GM12878 (cell line): Measurements from ENCODE around the gene BCL2. TPM values are rescaled to one million over a fixed set of nuclear protein-coding genes. Genes with fewer than 3 reads are reported as not detected.

Experiments
- ATF2 ChIP-seq: IDR thresholded peaks from 2 replicates; pipeline ENCODE4 v1.6.1; 2012; ENCODE audit warnings: low read length, inconsistent platforms
- CEBPB ChIP-seq, 2 experiments: fragments of 150-350 bp in 1 of 2; IDR thresholded peaks; 2 replicates each; pipeline ENCODE4 v1.6.1; 2012 to 2014; ENCODE audit warnings: low read depth in 2 of 2, low read length in 2 of 2, borderline replicate concordance in 1 of 2, inconsistent platforms in 1 of 2
- CREM ChIP-seq: IDR thresholded peaks from 2 replicates; pipeline ENCODE4 v1.6.1; 2014; ENCODE audit warnings: antibody characterized with exemption, low read depth
- CTCF ChIP-seq, 3 experiments: IDR thresholded peaks in 2 of 3; conservative IDR thresholded peaks in 1 of 3; 2 replicates each; pipeline ENCODE4 v1.5.1; 2011; ENCODE audit warnings: low read depth in 3 of 3, low read length in 3 of 3, mild to moderate bottlenecking in 3 of 3, control low read depth in 2 of 3, moderate library complexity in 2 of 3, inconsistent platforms in 1 of 3, mixed read lengths in 1 of 3; ENCODE audit not compliant: control insufficient read depth in 2 of 3, insufficient read depth in 1 of 3; ENCODE audit errors: extremely low read depth in 1 of 3
- EGR1 ChIP-seq, 2 experiments: IDR thresholded peaks; 1 replicate in 1 of 2; 2 replicates in 1 of 2; pipeline ENCODE4 v1.6.1; 2011 to 2012; ENCODE audit warnings: low read depth in 2 of 2, low read length in 2 of 2, borderline replicate concordance in 1 of 2, mild to moderate bottlenecking in 1 of 2, moderate library complexity in 1 of 2
- ELK1 ChIP-seq: IDR thresholded peaks from 2 replicates; pipeline ENCODE4 v1.6.1; 2012; ENCODE audit warnings: low read depth, low read length, improper control_type of control experiment
- ETV6 ChIP-seq, 2 experiments: fragments of 450-650 bp in 1 of 2; IDR thresholded peaks in 1 of 2; conservative IDR thresholded peaks in 1 of 2; 2 replicates each; pipeline ENCODE4 v1.6.1; 2014; ENCODE audit warnings: antibody characterized with exemption in 1 of 2, borderline replicate concordance in 1 of 2, low read depth in 1 of 2, mild to moderate bottlenecking in 1 of 2, moderate library complexity in 1 of 2
- HDAC6 ChIP-seq: fragments of 200-600 bp; sonication (generic); IDR thresholded peaks from one replicate; pipeline ENCODE4 v1.8.0; 2017; ENCODE audit warnings: antibody characterized with exemption; ENCODE audit not compliant: unreplicated experiment
- KAT2A ChIP-seq: conservative IDR thresholded peaks from 2 replicates; pipeline ENCODE4 v1.6.1; 2011; ENCODE audit warnings: low read depth, low read length; ENCODE audit not compliant: control insufficient read depth
- LARP7 ChIP-seq: fragments of 450-650 bp; IDR thresholded peaks from 2 replicates; pipeline ENCODE4 v1.6.1; 2017; ENCODE audit warnings: mild to moderate bottlenecking
- MEF2A ChIP-seq: IDR thresholded peaks from 2 replicates; pipeline ENCODE4 v1.6.1; 2011; ENCODE audit warnings: low read depth, mild to moderate bottlenecking, low read length, moderate library complexity; ENCODE audit not compliant: insufficient read depth
- MEF2B ChIP-seq: fragments of 450-650 bp; IDR thresholded peaks from 2 replicates; pipeline ENCODE4 v1.6.1; 2018; ENCODE audit warnings: mild to moderate bottlenecking, moderate library complexity; ENCODE audit not compliant: partially characterized antibody, poor library complexity, severe bottlenecking
- NFYA ChIP-seq: IDR thresholded peaks from 2 replicates; pipeline ENCODE4 v1.6.1; 2011; ENCODE audit warnings: low read depth, mild to moderate bottlenecking, low read length, improper control_type of control experiment, borderline replicate concordance
- PKNOX1 ChIP-seq: fragments of 450-650 bp; IDR thresholded peaks from 2 replicates; pipeline ENCODE4 v1.6.1; 2016; ENCODE audit warnings: mild to moderate bottlenecking
- POLR2AphosphoS2 ChIP-seq: IDR thresholded peaks from 2 replicates; pipeline ENCODE4 v1.6.1; 2011; ENCODE audit warnings: low read depth, mild to moderate bottlenecking, low read length, improper control_type of control experiment, moderate library complexity
- POLR2AphosphoS5 ChIP-seq: IDR thresholded peaks from 2 replicates; pipeline ENCODE4 v1.6.1; 2011; ENCODE audit warnings: mild to moderate bottlenecking, low read length, inconsistent platforms
- SKIL ChIP-seq: fragments of 450-650 bp; IDR thresholded peaks from 2 replicates; pipeline ENCODE4 v1.6.1; 2017; ENCODE audit warnings: mild to moderate bottlenecking, low read depth, inconsistent platforms; ENCODE audit not compliant: poor library complexity, severe bottlenecking
- SPI1 ChIP-seq: IDR thresholded peaks from 2 replicates; pipeline ENCODE4 v1.6.1; 2011; ENCODE audit warnings: low read depth, mild to moderate bottlenecking, low read length, moderate library complexity, borderline replicate concordance; ENCODE audit not compliant: insufficient read depth
- YY1 ChIP-seq: IDR thresholded peaks from 2 replicates; pipeline ENCODE4 v1.6.1; 2011; ENCODE audit warnings: low read depth, mild to moderate bottlenecking, low read length
- ZNF622 ChIP-seq: fragments of 450-650 bp; IDR thresholded peaks from 2 replicates; pipeline ENCODE4 v1.6.1; 2017; ENCODE audit warnings: mild to moderate bottlenecking, inconsistent platforms
- polyA plus RNA-seq, 11 experiments: library from polyadenylated mRNA; depleted of rRNA in 4 of 11; unstranded in 6 of 11; stranded (reverse) in 5 of 11; fragments of >200 nt; fragmentation: Nextera tagmentation in 4 of 11; fragmentation: Illumina TruSeq in 1 of 11; extraction: Ambion mirVana in 4 of 11; extraction: Trizol in 1 of 11; gene quantifications; 1 replicate in 1 of 11; 2 replicates in 10 of 11; pipeline versions ENCODE4 v1.2.1 to v1.2.3, GENCODE V29; 2011 to 2016; ENCODE audit warnings: inconsistent platforms in 2 of 11, missing spikeins in 2 of 11, low read depth in 1 of 11
- total RNA-seq, 4 experiments: library from RNA; depleted of rRNA in 3 of 4; stranded (reverse); fragments of >200 nt in 3 of 4; fragmentation: Illumina TruSeq in 1 of 4; extraction: Trizol in 1 of 4; gene quantifications; 2 replicates each; pipeline versions ENCODE4 v1.2.1 to v1.2.3, GENCODE V29; 2013 to 2021

BCL2 gene
- total and polyA plus RNA-seq, 10 of the 15 experiments (the other 5 are each of a cell fraction or from before 2014, with no cell fraction given): 4.1 to 47.8 (median 19.3) TPM

GRCh38 chr18:63137999-63138435 is 181.6 kb downstream of the BCL2 start (continued):
- TF ChIP-seq YY1 (peak; percentile 60; the same call in 1 of the 2 replicates), ZNF622 (no peak), SPI1 (no peak; the same call in none of the 2 replicates), POLR2AphosphoS5 (peak; percentile 50), KAT2A (no peak), MEF2B (peak; percentile 5), EGR1 (IDR thresholded peaks at IDR 0.05; ENCODE audit: borderline replicate concordance in 1 of 2, low read depth in 2 of 2, low read length in 2 of 2) (no peak), POLR2AphosphoS2 (peak; percentile 43; the same call in 1 of the 2 replicates), ATF2 (no peak), HDAC6 (no peak), ELK1 (no peak), PKNOX1 (no peak), SKIL (no peak), CREM (0 out of 2 replicates have a peak, but pooled peaks have one; percentile 16), MEF2A (no peak), CTCF (IDR thresholded peaks at IDR 0.05 in 2 of 3, conservative IDR thresholded peaks at IDR 0.05 in 1 of 3; ENCODE audit: control insufficient read depth in 2 of 3, extremely low read depth in 1 of 3, insufficient read depth in 1 of 3, low read depth in 3 of 3, low read length in 3 of 3) (no peak), NFYA (no peak), LARP7 (peak; percentile 65; the same call in 1 of the 2 replicates), ETV6 (conservative IDR thresholded peaks at IDR 0.05 in 1 of 2, IDR thresholded peaks at IDR 0.05 in 1 of 2; ENCODE audit: borderline replicate concordance in 1 of 2, low read depth in 1 of 2) (peak in 1 of 2 experiments; percentile 94; a peak in 2 of 4 replicates), CEBPB (IDR thresholded peaks at IDR 0.05; ENCODE audit: borderline replicate concordance in 1 of 2, low read depth in 2 of 2, low read length in 2 of 2) (no peak)
